Thyroid gland (tissue), 4 donors: ENCODE results near the gene SUSD3. TPM values are rescaled to one million over a fixed set of nuclear protein-coding genes. Genes with fewer than 3 reads are reported as not detected.

ENCODE experiments used
- DNase-seq, 2 donors: peaks; one replicate each; pipeline ENCODE4 v3.0.0-alpha.2; 2019
- H3K27ac ChIP-seq, 3 donors: fragments of 200-600 bp; sonication (generic); 1 replicate in 2 of 3; 2 replicates in 1 of 3; pipeline ENCODE4 v1.5.1; 2016 to 2019; ENCODE audit warnings: mild to moderate bottlenecking in 1 of 3, moderate library complexity in 1 of 3
- H3K27me3 ChIP-seq: fragments of 200-600 bp; sonication (generic); one replicate; pipeline ENCODE4 v1.5.1; 2019
- H3K36me3 ChIP-seq, 2 donors: fragments of 200-600 bp; sonication (generic); one replicate each; pipeline ENCODE4 v1.5.1; 2016 to 2019
- H3K4me1 ChIP-seq, 2 donors: fragments of 200-600 bp; sonication (generic); one replicate each; pipeline ENCODE4 v1.5.1; 2017 to 2019
- H3K4me3 ChIP-seq, 3 donors: fragments of 200-600 bp; sonication (generic); replicated peaks in 1 of 3; 1 replicate in 2 of 3; 2 replicates in 1 of 3; pipeline ENCODE4 v1.5.1; 2016; ENCODE audit warnings: mild to moderate bottlenecking in 1 of 3
- H3K9me3 ChIP-seq: fragments of 200-600 bp; sonication (generic); one replicate; pipeline ENCODE4 v1.5.1; 2017
- POLR2A ChIP-seq, 2 donors: fragments of 450-650 bp; IDR thresholded peaks; one replicate each; pipeline ENCODE4 v1.6.1; 2017; ENCODE audit warnings: antibody characterized with exemption in 2 of 2, mild to moderate bottlenecking in 2 of 2, moderate library complexity in 1 of 2
- WGBS, 2 donors: methylation state at CpG; one replicate each; pipeline ENCODE4 v1.1.5; 2017; 5-methylcytosine and 5-hydroxymethylcytosine counted together
- intact Hi-C: fragments of 100-400 bp; cut with DNase I; formaldehyde crosslinking; loops from one replicate; pipeline ENCODE4 v1.15.1; 2023
- total RNA-seq, 4 donors: library from RNA; depleted of rRNA; stranded (reverse); fragments of >200 nt; gene quantifications; one replicate each; pipeline ENCODE4 v1.2.3, GENCODE V29; 2016
- TF ChIP-seq, protein P1 (sequence below), 6 experiments: fragments of 200-600 bp in 3 of 6; fragments of 450-650 bp in 3 of 6; sonication (generic) in 3 of 6; IDR thresholded peaks; one replicate each; pipeline ENCODE4 v1.5.1; 2016 to 2019; ENCODE audit warnings: antibody characterized with exemption in 6 of 6, mild to moderate bottlenecking in 2 of 6, inconsistent platforms in 1 of 6, moderate library complexity in 1 of 6

The SUSD3 gene
- total RNA-seq, 4 donors from 2014 or later = 3.6 to 12.6 (median 5.5) TPM

DNA sequence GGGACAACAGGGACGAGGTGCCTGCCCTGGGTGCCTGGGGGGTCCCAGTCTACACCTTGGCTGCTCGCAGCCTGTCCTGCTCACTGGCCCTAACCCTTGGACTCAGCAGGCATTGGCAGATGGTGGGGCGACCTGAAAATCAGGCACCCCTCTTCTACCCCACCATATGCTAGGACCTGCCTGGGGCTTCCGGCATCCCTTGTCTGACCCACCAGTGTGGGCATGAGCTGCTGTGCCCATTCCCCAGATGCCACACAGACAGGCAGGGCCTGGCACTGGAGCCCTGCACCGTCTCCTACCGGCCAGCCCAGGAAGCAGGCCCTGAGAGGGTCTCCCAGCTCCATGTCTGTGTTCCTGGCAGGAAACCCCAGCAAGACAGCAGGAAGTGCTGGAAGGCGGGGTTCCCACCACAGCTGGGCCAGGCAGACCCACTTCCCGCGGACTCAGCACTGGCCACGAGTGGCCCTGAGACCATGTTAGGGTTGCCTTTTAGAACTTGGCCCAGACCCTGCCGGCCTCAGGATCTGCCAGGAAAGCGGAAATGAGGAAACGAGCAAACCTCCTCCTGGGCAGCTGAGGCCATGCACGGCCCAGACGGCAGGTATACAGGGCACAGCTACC, 72.5 kb downstream of the SUSD3 start:
- DNase-seq = peak in 1 of 2 donors; percentile 32
- H3K27ac ChIP-seq = peak overlapping the region; percentile 93 to 98 (median 96)
- WGBS, 2 donors = 70 to 79% methylated on average over 8 to 14 of the region's 15 CpGs
- no peaks in the 10 kb centered on the region for H3K9me3 ChIP-seq
- no peak overlapping the region for H3K4me3 ChIP-seq
- peaks cover 77 to 85% of the 10 kb centered on the region in 2 donors for H3K4me1 ChIP-seq
- H3K27me3 ChIP-seq = no peaks in the 10 kb centered on the region
- no peaks in the 10 kb centered on the region for H3K36me3 ChIP-seq
- intact Hi-C loops = loop anchor here (10.0 kb wide), 1 partner anchor 324 kb away; the partner anchor contains the start of genes FAM120A and FAM120AOS
- TF ChIP-seq POLR2A (IDR thresholded peaks at IDR 0.05) = no peak
- TF ChIP-seq, protein P1, sequence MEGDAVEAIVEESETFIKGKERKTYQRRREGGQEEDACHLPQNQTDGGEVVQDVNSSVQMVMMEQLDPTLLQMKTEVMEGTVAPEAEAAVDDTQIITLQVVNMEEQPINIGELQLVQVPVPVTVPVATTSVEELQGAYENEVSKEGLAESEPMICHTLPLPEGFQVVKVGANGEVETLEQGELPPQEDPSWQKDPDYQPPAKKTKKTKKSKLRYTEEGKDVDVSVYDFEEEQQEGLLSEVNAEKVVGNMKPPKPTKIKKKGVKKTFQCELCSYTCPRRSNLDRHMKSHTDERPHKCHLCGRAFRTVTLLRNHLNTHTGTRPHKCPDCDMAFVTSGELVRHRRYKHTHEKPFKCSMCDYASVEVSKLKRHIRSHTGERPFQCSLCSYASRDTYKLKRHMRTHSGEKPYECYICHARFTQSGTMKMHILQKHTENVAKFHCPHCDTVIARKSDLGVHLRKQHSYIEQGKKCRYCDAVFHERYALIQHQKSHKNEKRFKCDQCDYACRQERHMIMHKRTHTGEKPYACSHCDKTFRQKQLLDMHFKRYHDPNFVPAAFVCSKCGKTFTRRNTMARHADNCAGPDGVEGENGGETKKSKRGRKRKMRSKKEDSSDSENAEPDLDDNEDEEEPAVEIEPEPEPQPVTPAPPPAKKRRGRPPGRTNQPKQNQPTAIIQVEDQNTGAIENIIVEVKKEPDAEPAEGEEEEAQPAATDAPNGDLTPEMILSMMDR (IDR thresholded peaks at IDR 0.05) = no peak

DNA sequence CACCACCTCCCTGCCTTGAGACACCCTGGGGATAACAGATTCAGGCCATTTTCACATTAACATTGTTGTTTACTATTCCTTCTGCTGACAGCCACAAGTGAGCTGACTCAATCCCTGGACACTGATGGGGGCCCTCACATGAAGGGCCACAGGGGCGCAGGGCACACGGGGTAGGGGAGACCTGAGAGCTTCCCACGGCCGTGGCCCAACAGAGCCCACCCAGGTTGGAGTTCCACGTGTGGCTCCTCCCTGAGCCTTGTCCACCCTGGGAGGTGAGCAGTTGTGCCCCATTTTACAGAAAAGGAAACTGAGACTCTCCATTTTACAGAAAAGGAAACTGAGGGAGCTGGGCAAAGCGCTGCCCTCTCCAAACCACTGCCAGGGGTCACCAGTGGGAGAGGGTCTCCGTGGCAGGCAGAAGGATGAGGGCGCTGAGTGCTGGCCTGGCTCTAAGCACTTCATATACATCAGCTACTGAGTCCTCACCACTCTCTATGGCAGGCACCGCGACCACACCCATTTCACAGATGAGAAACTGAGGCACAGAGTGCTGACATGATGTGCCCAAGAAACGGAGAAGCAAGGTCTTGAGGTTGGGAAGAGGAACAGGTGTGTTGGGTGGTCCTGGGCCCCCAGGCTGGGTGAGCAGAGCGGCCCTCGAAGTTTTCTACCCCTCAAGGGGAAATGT, 73.2 kb downstream of the SUSD3 start:
- H3K27me3 ChIP-seq = no peaks in the 10 kb centered on the region
- intact Hi-C loops = loop anchor here (10.0 kb wide), 1 partner anchor 323 kb away; the partner anchor contains the start of genes FAM120A and FAM120AOS
- no peaks in the 10 kb centered on the region for H3K9me3 ChIP-seq
- no peaks in the 10 kb centered on the region for H3K36me3 ChIP-seq
- peak overlapping the region; percentile 93 to 98 (median 96) for H3K27ac ChIP-seq
- WGBS, 2 donors = 87 to 94% methylated on average over 10 to 13 of the region's 13 CpGs
- H3K4me1 ChIP-seq = peaks cover 75 to 80% of the 10 kb centered on the region in 2 donors
- no peak overlapping the region for H3K4me3 ChIP-seq
- TF ChIP-seq POLR2A (IDR thresholded peaks at IDR 0.05) = no peak
- TF ChIP-seq, protein P1 (IDR thresholded peaks at IDR 0.05) = no peak
- no peak for DNase-seq

DNA sequence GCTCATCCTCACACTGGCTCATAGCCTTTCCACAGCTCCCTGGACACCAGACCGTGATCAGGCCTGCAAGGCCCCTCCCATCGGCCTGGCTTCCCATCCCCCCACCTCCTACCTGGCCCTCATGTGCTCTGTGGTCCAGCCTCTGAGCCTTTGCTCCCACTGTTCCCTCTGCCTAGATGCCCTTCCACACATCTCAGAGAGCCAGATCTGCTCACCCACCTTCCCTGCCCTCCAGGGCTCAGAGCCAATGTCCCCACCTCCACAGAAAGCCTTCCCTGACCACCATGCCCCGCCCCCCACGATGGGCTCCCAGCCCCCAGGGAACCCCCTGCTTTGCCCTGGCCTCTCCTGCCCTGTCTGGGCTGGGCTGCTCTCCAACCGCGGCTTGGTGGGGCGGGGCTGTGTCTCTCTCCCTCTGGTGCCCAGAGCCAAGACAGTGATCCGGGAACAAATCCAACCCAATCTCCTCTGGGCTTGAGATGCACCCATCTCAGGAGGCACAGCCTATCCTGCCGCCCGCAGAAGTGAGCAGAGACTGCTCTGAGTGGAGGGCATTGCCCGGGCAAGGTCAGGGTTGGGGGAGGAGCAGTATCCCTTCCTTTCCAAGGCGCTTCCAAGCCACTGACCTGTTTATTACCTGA, 73.9 kb downstream of the SUSD3 start:
- peak in 1 of 2 donors; percentile 74 for TF ChIP-seq POLR2A (IDR thresholded peaks at IDR 0.05)
- TF ChIP-seq, protein P1 (IDR thresholded peaks at IDR 0.05) = no peak
- Histone ChIP-seq H3K36me3 (no peaks in the 10 kb centered on the region), H3K9me3 (no peaks in the 10 kb centered on the region), H3K27me3 (no peaks in the 10 kb centered on the region), H3K4me1 (peaks cover 68 to 73% of the 10 kb centered on the region in 2 donors), H3K27ac (peak overlapping the region; percentile 93 to 98 (median 96)), H3K4me3 (peak overlapping the region in 2 of 3 donors; percentile 88 to 97)
- DNase-seq = peak; percentile 95
- 8 to 21% methylated on average over 9 to 10 of the region's 12 CpGs for WGBS, 2 donors
- intact Hi-C loops = loop anchor here (10.0 kb wide), 1 partner anchor 322 kb away; the partner anchor contains the start of genes FAM120A and FAM120AOS

DNA sequence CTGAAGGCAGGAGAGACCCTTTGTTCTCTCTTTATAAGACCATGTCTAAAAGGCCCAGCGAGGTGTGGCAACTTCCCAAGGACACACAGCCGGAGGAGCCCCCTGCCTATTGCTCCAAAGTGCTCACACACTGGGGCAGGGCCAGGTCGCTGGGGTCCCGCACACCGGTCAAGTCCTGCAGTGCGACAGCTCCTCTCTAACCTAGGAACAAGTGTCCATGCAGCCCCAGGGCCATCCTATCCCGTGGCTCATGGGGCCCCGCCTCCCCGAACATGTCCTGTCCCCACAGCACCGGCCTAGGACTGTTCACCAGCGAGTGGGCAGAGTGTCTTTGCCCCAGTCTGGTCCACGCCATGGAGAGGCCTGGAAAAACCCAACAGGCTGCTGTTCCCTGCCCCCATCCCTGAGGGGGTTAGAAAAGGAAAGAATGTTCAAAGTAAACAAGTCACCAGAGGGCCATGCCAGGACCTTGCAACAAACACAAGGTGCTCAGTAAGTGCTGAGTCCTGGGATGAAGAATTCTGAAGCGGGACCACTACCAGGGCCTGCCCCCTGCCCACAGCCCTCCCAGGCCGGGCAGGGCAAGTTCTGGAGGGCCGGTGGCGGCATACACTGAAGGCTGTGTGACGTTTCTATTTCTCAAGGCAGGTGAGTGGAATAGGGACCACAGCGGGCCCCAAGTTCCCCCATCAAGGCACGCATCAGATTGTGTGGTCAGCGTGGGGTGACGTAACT, 74.6 kb downstream of the SUSD3 start:
- TF ChIP-seq, protein P1 (IDR thresholded peaks at IDR 0.05) = no peak
- TF ChIP-seq POLR2A (IDR thresholded peaks at IDR 0.05) = peak in 1 of 2 donors; percentile 33
- no peaks in the 10 kb centered on the region for H3K27me3 ChIP-seq
- intact Hi-C loops = loop anchor here (10.0 kb wide), 1 partner anchor 322 kb away; the partner anchor contains the start of genes FAM120A and FAM120AOS
- no peaks in the 10 kb centered on the region for H3K9me3 ChIP-seq
- H3K4me3 ChIP-seq = peak overlapping the region; percentile 50 to 97 (median 88)
- peak; percentile 83 to 85 for DNase-seq
- 6 to 13% methylated on average over 19 to 20 of the region's 21 CpGs for WGBS, 2 donors
- peaks cover 62 to 66% of the 10 kb centered on the region in 2 donors for H3K4me1 ChIP-seq
- peak overlapping the region; percentile 93 to 98 (median 96) for H3K27ac ChIP-seq
- no peaks in the 10 kb centered on the region for H3K36me3 ChIP-seq
